ENCODE data around the gene MYCBP2. TPM values are rescaled to one million over a fixed set of nuclear protein-coding genes. Genes with fewer than 3 reads are reported as not detected.
"Not testable (repeated sequence)": the region's sequence is repeated elsewhere in the genome, so short reads cannot be mapped to it uniquely, and the experiment has no call there.

MYCBP2 gene
- total and polyA plus RNA-seq, 9 donors = 45.6 to 145 (median 100) TPM

GRCh38 chr13:77215543-77215942 lies 111.4 kb downstream of the MYCBP2 start:
- no peak overlapping the region for H3K4me3 ChIP-seq
- H3K36me3 ChIP-seq = no peaks in the 10 kb centered on the region
- H3K27ac ChIP-seq = no peak overlapping the region
- intact Hi-C loops (cut with DNase I) = no loop called here
- H3K27me3 ChIP-seq = no peaks in the 10 kb centered on the region
- no peak for DNase-seq
- WGBS, 3 donors = 95 to 98% (median 97%) methylated on average over 2 of the region's 2 CpGs
- H3K4me1 ChIP-seq (ENCODE audit: insufficient read depth) = no peaks in the 10 kb centered on the region
- TF ChIP-seq EP300 (IDR thresholded peaks at IDR 0.05) (no peak), POLR2A (IDR thresholded peaks at IDR 0.05) (no peak), CTCF (IDR thresholded peaks at IDR 0.05) (no peak)
- H3K9me3 ChIP-seq = no peaks in the 10 kb centered on the region

DNA sequence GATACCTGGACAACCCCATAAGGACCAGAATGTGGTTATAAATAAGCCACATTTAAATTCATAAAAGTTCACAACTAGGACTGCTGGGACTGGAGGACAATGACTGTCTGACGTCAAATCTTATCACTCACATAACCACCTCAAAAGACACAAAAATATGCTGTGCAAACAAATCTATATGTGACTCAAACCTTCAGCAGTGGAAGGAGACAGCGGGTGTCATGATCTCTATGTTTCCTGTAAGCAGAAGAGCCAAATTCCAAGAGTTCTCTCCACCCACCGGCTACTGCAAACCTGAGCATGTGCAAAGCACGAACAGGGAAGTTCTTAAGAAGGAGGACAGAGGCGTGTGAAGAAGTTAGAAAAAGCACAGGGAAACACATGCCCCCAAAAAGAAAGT lies 113.2 kb downstream of the MYCBP2 start:
- Histone ChIP-seq H3K4me3 (no peak overlapping the region), H3K36me3 (no peaks in the 10 kb centered on the region), H3K27ac (no peak overlapping the region), H3K4me1 (ENCODE audit: insufficient read depth) (no peaks in the 10 kb centered on the region), H3K27me3 (no peaks in the 10 kb centered on the region), H3K9me3 (no peaks in the 10 kb centered on the region)
- DNase-seq = no peak
- intact Hi-C loops (cut with DNase I) = no loop called here
- WGBS, 3 donors = 82 to 89% (median 88%) methylated on average over 5 of the region's 5 CpGs
- TF ChIP-seq CTCF (IDR thresholded peaks at IDR 0.05) = no peak
- TF ChIP-seq EP300 (IDR thresholded peaks at IDR 0.05) = no peak
- TF ChIP-seq POLR2A (IDR thresholded peaks at IDR 0.05) = no peak

GRCh38 chr13:77207943-77208342 lies 119.0 kb downstream of the MYCBP2 start:
- Histone ChIP-seq H3K9me3 (no peaks in the 10 kb centered on the region), H3K4me3 (no peak overlapping the region), H3K4me1 (ENCODE audit: insufficient read depth) (no peaks in the 10 kb centered on the region), H3K27ac (no peak overlapping the region), H3K27me3 (no peaks in the 10 kb centered on the region), H3K36me3 (no peaks in the 10 kb centered on the region)
- DNase-seq = no peak
- TF ChIP-seq POLR2A (IDR thresholded peaks at IDR 0.05) (no peak), CTCF (IDR thresholded peaks at IDR 0.05) (no peak), EP300 (IDR thresholded peaks at IDR 0.05) (no peak)
- WGBS, 3 donors = 85 to 100% (median 91%) methylated on average over 1 of the region's 1 CpG
- intact Hi-C loops (cut with DNase I) = no loop called here

GRCh38 chr13:77198995-77199394 lies 127.9 kb downstream of the MYCBP2 start:
- DNase-seq; intact Hi-C loops (cut with DNase I); H3K27me3 ChIP-seq; H3K36me3 ChIP-seq; H3K27ac ChIP-seq; H3K4me3 ChIP-seq; H3K4me1 ChIP-seq (ENCODE audit: insufficient read depth); H3K9me3 ChIP-seq: not testable (repeated sequence)
- WGBS, 3 donors = 92 to 98% (median 95%) methylated on average over 14 to 16 of the region's 16 CpGs

- Histone ChIP-seq H3K9me3 (no peaks in the 10 kb centered on the region), H3K27ac (no peak overlapping the region), H3K36me3 (no peaks in the 10 kb centered on the region), H3K27me3 (no peaks in the 10 kb centered on the region), H3K4me3 (no peak overlapping the region), H3K4me1 (ENCODE audit: insufficient read depth) (no peaks in the 10 kb centered on the region)
- intact Hi-C loops (cut with DNase I) = no loop called here
- DNase-seq = no peak
- WGBS, 3 donors = 88 to 94% (median 89%) methylated on average over 4 of the region's 4 CpGs
- TF ChIP-seq CTCF (IDR thresholded peaks at IDR 0.05) = no peak
- no peak for TF ChIP-seq EP300 (IDR thresholded peaks at IDR 0.05)
- no peak for TF ChIP-seq POLR2A (IDR thresholded peaks at IDR 0.05)
Measured at GRCh38 chr13:77196052-77196618, 130.8 kb downstream of the MYCBP2 start.
